Thoracic aorta (tissue), 2 donors: ENCODE results near the gene SRSF2. TPM values are rescaled to one million over a fixed set of nuclear protein-coding genes. Genes with fewer than 3 reads are reported as not detected.
A peak's percentile ranks its signal among the peaks of the same experiment; 100 is the strongest.

Experiments used
- ATAC-seq: fragments of 150-250 bp; one replicate; pipeline ENCODE4 v1.8.0; 2017; ENCODE audit warnings: low read depth; ENCODE audit not compliant: insufficient number of reproducible peaks, low FRiP score
- DNase-seq: peaks from one replicate; pipeline ENCODE4 v3.0.0-alpha.2; 2020; ENCODE audit warnings: low spot score
- H3K27ac ChIP-seq, 2 donors: fragments of 200-600 bp; sonication (generic); 1 replicate in 1 of 2; 2 replicates in 1 of 2; pipeline ENCODE4 v1.5.1; 2016; ENCODE audit warnings: mild to moderate bottlenecking in 2 of 2, moderate library complexity in 2 of 2
- H3K27me3 ChIP-seq: fragments of 200-600 bp; sonication (generic); replicated peaks from 2 replicates; pipeline ENCODE4 v1.6.0; 2016; ENCODE audit warnings: mild to moderate bottlenecking; ENCODE audit not compliant: insufficient read depth
- H3K36me3 ChIP-seq: fragments of 200-600 bp; sonication (generic); one replicate; pipeline ENCODE4 v1.5.1; 2016
- H3K4me1 ChIP-seq, 2 donors: fragments of 200-600 bp; sonication (generic); 1 replicate in 1 of 2; 2 replicates in 1 of 2; pipeline versions ENCODE4 v1.5.1 to v1.6.0; 2016; ENCODE audit warnings: low read depth in 2 of 2, mild to moderate bottlenecking in 1 of 2; ENCODE audit not compliant: control insufficient read depth in 1 of 2
- H3K4me3 ChIP-seq: fragments of 200-600 bp; sonication (generic); 2 replicates; pipeline ENCODE4 v1.5.1; 2016; ENCODE audit warnings: mild to moderate bottlenecking
- H3K9me3 ChIP-seq: fragments of 200-600 bp; sonication (generic); 2 replicates; pipeline ENCODE4 v1.5.1; 2016
- CTCF ChIP-seq: fragments of 200-600 bp; sonication (generic); IDR thresholded peaks from one replicate; pipeline ENCODE4 v1.5.1; 2019; ENCODE audit warnings: antibody characterized with exemption
- total RNA-seq, 2 donors: library from RNA; depleted of rRNA; stranded (reverse); fragments of >200 nt; gene quantifications; one replicate each; pipeline versions ENCODE4 v1.1.0 to v1.2.3, GENCODE V29; 2016

SRSF2 gene
- total RNA-seq, 2 donors from 2014 or later, result 265 to 266 TPM

- peaks cover 42 to 66% of the 10 kb centered on the region in 2 donors for H3K4me1 ChIP-seq
Observed at GRCh38 chr17:76737676-76738467, 741 bp upstream of the SRSF2 start, which contains the start of gene MFSD11. TSS of gene MFSD11 (plus strand) at chr17:76738119. CDS start at chr17:76738353, 234 bp downstream.

GRCh38 chr17:76736349-76737081 is 616 bp downstream of the SRSF2 start:
- Histone ChIP-seq H3K27me3 (no peaks in the 10 kb centered on the region), H3K27ac (peak overlapping the region; percentile 98 to 99), H3K4me1 (peaks cover 47 to 77% of the 10 kb centered on the region in 2 donors), H3K9me3 (no peaks in the 10 kb centered on the region), H3K36me3 (peaks cover 20% of the 10 kb centered on the region), H3K4me3 (peak overlapping the region; percentile 89)
- peak; percentile 9 for ATAC-seq
- TF ChIP-seq CTCF, result peak; percentile 25
- DNase-seq, result no peak

More at GRCh38 chr17:76737676-76738467, 741 bp upstream of the SRSF2 start, which contains the start of gene MFSD11:
- ATAC-seq (peak; percentile 73), DNase-seq (peak; percentile 47)
- Histone ChIP-seq H3K27me3 (no peaks in the 10 kb centered on the region), H3K36me3 (peaks cover 9% of the 10 kb centered on the region), H3K4me3 (peak within 1 kb of the TSS; percentile 89), H3K9me3 (no peaks in the 10 kb centered on the region), H3K27ac (peak within 1 kb of the TSS; percentile 98 to 99)
- TF ChIP-seq CTCF, result no peak

GRCh38 chr17:76735586-76736348 is 1.4 kb downstream of the SRSF2 start:
- H3K9me3 ChIP-seq, result no peaks in the 10 kb centered on the region
- peak overlapping the region; percentile 89 for H3K4me3 ChIP-seq
- H3K4me1 ChIP-seq, result peaks cover 46 to 75% of the 10 kb centered on the region in 2 donors
- DNase-seq, result no peak
- H3K36me3 ChIP-seq, result peaks cover 20% of the 10 kb centered on the region
- H3K27ac ChIP-seq, result peak overlapping the region; percentile 98 to 99
- TF ChIP-seq CTCF, result no peak
- no peaks in the 10 kb centered on the region for H3K27me3 ChIP-seq
- ATAC-seq, result no peak

GRCh38 chr17:76735006-76735405 is 2.1 kb downstream of the SRSF2 start:
- Histone ChIP-seq H3K27ac (peak overlapping the region; percentile 15 to 98), H3K4me1 (peaks cover 39 to 71% of the 10 kb centered on the region in 2 donors), H3K9me3 (no peaks in the 10 kb centered on the region), H3K27me3 (no peaks in the 10 kb centered on the region), H3K36me3 (peaks cover 20% of the 10 kb centered on the region), H3K4me3 (peak overlapping the region; percentile 89)
- DNase-seq, result no peak
- ATAC-seq, result no peak
- TF ChIP-seq CTCF, result no peak
